GM21825 (cell line): ENCODE measurements around the gene ETNK2.

Experiments
- ATAC-seq: cut with Tn5 transposase; IDR thresholded peaks from one replicate; pipeline ENCODE4 v1.9.1; 2021; ENCODE audit warnings: mild to moderate bottlenecking, moderate library complexity; ENCODE audit not compliant: unreplicated experiment

The ETNK2 gene

GRCh38 chr1:204149635-204150565, 1.9 kb downstream of the ETNK2 start:
- ATAC-seq = no peak

DNA sequence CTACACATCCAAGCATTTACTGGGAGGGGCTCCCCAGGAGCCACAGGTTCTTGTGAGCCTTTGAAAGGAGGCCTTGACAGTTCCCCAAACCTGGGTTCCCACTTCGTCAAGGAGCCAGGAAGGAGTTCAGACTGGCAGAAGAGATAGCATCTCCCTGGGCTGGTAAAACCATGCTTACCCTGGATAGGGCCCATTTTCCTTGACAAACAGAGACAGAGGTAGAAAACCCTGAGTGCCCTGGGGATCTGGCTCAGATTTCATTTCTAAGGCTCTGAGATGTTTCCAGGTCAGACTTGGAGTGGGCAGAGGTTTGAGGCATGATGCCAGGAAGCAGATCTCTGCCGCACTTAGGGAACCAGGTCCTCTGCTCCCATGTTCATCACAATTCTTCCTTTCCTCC, 2.7 kb downstream of the ETNK2 start:
- no peak for ATAC-seq

GRCh38 chr1:204147406-204148383, 4.1 kb downstream of the ETNK2 start:
- no peak for ATAC-seq

DNA sequence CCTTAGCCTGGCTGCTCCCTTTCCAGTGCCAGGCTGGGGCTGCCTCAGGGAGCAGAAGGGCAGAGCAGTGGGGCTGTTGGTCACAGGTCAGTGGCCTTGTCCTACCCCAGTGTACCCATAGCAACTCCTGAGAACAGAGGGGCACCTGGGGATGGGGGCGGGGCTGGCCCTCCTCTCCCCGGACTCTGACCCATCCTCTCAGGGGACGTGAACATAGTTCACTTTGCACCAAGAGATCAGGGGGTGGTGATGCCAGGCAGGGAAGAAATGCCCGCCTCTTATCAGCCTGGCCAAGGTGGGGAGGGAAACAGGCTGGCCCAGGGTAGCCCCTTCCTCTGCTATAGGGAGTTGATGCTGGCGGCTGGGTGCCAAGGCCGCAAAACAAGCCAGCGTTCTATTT, 4.9 kb downstream of the ETNK2 start:
- no peak for ATAC-seq

GRCh38 chr1:204146309-204146708, 5.5 kb downstream of the ETNK2 start:
- ATAC-seq = no peak

DNA sequence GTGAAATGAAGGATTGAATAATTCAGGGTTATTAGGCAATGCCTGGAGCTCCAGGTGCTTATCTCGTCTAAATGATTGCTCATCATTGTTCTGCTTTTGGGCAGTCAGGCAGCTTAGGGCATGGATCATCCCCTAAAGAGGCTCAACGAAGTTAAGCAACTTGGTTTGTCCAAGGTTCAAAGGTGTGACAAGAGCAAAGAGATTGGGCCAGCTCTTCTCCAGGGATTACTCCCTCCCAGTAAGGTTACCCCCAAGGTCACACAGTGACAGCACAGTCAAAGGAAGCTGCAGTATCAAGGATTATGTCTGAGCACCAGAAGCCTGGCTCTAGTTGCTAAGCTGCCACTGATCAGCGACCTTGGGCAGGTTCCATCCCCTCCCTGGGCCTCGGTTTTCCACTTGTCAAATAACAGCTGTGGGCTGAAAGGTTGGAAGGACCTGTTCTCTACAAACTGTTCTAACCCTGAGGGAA, 6.8 kb downstream of the ETNK2 start:
- no peak for ATAC-seq

GRCh38 chr1:204143276-204144041, 8.4 kb downstream of the ETNK2 start:
- no peak for ATAC-seq

DNA sequence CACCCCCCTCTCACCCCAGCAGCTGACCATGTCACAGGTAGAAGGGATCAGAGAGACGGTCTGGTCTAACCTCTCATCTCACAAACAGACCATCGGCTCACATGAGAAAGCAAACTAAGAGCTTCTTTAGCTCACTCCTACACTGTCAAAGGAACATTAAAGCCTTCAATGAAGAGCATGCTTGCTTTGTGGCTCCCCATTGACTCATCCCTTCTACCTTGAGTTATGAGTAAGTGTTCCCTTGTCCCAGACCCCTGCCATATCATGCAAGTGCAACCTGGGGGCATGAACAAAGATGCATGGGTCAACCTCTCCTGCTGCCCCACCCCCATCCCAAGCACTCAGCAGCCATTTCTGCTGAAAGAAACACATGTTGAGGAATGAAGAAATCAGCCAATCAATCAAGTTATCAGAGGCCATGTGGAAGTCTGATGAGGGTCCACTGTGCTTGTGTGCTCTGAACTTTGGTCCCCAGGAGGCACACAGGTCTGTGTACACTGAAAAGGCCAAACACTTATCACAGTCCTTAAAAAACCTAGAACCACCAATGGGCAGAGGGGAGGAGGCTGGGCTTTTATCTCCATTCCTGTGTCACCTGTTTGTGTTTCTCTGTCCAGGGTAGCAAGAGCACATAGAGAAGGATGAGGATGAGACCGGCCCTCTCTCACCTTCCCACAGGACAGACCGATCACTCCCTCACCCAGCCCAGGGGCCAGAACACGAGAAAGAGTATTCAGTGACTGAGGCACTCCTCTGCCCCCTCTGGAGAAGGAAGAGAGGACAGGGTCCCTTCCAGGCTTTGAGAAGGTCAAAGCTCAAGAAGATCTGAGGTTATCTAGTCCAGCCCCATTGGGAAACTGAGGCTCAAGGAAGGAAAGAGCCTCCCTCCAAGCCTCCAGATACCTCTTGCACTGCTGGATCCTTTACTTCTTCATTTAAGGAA, 9.5 kb downstream of the ETNK2 start:
- ATAC-seq = no peak

- ATAC-seq = no peak
Observed at GRCh38 chr1:204141131-204141530, 10.7 kb downstream of the ETNK2 start.

DNA sequence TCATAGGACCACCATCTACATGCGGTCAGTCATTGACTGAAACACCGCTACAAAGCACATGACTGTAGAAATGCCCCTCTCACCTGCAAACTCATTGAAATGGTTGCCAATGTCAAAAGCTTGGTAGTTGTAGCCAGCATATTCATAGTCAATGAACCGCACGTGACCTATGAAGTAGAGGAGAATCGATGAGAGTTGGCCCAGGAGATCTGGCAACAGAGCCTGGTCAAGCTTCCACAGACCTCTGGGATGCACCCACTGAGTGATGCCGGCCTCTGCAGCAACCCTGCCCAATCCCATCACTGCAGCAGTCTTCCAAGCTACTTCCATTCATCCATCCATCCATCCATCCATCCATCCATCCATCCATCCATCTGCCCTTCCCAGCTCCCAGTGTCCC, 11.9 kb downstream of the ETNK2 start:
- ATAC-seq = no peak

GRCh38 chr1:204139088-204139487, 12.8 kb downstream of the ETNK2 start:
- no peak for ATAC-seq

DNA sequence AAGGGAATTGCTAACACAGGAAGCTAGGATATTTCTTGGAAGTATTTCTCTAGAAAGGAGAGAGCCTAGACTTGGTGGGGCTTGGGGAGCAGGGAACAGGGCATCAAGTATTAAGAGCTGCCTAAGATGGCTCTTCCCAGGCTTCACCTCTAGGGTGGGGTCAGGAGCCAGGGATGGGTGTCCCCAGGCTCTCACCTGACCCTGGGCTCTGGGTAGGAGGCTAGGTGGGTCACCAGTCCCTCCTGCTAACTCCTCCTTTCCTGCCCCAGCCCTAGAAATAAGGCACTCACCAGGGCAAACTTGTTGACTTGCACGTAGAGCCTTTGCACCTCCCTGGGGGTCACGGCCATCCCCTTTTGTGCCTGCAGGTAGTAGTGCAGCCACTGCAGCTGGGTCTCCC, 15.0 kb downstream of the ETNK2 start:
- no peak for ATAC-seq

DNA sequence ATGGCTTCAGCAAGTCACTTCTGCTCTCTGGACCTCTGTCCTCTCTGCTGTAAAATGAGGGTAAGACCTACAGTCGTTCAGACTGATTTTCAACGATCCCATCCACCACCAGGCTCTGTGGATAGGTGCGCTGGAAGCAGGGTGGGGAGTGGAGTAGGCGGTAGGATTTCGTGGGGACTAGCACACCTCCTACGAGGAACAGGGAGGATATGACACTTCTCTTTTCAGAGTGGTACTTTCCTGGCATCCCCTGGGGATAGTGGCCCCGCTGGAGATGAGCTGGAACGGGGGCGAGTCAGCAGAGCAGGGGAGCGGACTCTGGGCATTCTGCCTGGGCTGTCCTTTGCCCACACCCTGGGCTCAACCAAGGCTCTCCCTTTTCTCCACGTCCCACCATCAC, 17.7 kb downstream of the ETNK2 start:
- ATAC-seq = no peak

DNA sequence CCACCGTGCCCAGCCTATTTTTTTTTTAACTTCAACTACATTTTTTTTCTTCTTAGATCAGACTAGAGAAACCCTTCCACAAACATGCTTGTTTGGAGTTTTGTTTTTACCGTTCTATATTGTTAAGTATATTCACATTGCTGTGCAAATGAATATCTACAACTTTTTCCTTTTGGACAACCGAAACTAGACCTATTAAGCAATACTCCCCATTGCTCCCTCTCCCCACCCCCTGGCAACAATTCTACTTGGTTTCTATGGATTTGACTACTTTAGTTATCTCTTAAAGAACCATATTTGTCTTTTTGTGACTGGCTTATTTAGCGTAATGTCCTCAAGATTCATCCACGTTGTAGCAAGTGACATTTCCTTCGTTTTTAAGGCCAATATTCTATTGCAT, 19.1 kb downstream of the ETNK2 start:
- ATAC-seq = no peak

DNA sequence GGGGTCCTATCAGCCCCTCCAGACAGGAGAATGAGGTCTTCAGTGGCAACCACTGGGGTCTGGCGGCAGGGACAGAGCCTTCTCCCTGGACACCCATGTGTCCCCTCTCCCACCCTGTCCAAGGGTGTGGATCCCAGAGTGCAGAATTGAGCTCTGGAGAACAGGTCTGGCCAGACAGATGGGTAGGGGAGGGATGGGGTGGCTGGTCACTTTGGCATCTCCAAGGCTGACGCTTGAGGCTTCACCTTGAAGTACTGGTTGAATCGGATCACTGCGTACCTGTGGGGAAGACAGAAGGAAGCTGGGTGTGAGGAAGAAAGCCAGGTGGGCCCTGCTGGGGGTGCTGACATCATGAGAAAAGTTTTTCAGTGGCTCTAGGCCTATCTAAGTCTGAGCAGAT, 19.9 kb downstream of the ETNK2 start:
- ATAC-seq = no peak

DNA sequence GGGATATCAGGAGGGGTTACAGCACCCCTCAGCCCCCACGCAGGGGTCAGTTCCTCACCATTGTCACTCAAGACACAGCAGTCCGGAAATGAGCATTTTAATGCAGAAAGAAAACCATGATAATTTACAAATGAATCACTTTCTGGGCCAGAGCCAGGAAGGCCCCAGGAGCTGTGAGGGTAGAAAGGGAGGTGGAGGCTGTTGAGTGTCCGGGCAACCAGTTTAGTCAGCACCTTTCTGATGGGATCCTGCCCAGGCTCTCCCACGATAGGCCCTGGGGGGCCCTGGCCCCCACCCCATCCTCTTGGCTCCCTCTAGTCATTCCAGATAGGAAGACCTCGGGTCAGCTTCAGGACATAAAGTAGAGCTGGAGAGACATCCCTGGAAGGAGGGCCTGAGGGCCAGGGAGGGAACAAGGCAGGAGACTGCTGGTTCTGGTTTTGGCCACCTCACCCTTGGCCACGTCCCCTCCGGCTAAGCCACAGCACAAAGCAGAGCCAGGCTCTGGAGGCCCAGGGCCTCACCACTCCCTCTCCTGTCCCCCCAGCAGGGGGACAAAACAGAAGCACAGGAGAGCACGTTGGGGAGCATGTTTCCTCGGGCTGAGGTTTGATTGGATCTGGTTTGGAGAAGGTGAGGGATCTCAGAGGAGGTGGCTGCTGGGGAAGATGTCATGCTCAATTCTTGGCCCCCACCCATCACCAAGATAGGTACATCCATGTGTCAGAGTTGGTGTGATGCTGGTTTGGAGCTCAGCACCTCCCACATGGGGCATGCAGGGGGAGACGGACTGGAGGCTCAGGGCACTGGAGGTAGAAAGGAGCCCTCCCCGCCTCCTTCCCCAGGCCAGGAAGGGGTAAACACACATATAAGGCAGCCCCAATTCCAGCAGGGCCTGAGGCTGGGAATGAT, 20.6 kb downstream of the ETNK2 start:
- ATAC-seq = no peak

DNA sequence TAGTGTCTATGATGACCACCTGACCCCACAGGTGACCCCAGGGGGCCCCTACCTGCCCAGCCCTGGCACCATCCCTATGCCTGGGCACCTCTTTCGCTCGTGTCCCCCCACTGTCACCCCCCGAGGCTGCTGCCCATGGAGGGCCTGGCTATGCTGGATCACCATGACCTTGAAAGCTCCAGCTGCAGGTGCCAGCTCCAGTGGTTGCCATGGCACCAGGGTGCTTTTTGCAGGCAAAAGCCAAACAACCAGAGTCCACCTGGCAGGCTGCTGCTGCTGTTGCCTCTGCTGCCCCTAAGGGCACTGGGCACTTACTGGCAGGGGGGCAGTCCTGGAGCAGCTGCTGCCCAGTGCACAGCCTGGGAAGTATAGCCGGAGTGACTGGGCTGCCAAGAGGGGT, 21.7 kb downstream of the ETNK2 start:
- ATAC-seq = no peak

DNA sequence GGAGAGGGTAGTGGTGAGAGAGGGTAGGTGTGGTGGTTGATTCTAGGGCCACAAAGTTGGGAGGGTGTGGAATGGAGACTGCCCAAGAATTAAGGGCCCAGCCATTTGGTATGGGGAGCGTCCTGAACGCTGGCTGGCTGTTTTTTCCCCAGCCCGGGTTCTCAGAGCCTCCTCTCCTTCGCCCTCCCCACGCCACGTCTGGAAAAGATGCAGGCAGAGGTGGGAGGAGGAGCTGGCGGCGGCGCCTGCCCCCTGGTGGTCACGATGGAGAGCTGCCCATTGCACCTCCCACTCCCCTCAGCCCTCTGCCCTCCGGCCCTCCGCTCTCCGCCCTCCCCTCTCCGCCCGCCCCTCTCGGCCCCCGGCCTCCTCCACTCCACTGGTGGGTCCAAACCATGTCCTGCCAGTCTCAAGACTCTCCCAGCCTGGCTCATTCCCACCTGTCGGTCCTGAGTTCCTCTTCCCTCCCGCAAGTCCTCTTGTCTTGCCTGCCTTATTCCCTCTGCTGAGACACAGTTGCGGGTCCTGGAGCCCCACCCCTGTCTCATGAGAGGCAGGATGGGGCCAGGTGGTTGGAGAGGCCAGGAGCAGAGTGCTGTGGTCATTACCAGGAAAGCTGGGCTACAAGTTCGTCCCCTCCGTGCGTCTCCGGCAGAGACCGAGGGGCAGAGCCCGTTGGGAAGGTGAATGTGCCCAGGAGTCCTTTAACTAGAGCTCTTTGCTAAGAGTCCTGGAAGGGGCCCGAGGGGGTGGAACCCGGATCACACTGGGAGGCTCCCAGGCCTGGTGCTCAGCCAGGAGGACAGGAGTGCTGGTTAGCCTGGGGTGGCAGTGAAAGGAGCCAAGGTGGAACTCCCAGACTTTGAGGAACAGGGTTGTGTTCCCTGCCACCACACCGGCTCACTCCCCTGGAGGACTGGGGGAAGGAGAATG, 22.6 kb downstream of the ETNK2 start:
- no peak for ATAC-seq
